Mesothelial cell of epicardium (in vitro differentiated cells): Measurements from ENCODE around the gene DIS3L. TPM values are rescaled to one million over a fixed set of nuclear protein-coding genes. Genes with fewer than 3 reads are reported as not detected.
A peak's percentile ranks its signal among the peaks of the same experiment; 100 is the strongest.

Experiments
- DNase-seq, 2 experiments: peaks; one replicate each; pipeline ENCODE4 v3.0.0; 2021; ENCODE audit warnings: low spot score in 2 of 2; ENCODE audit not compliant: unreplicated experiment in 2 of 2
- H3K27ac Mint-ChIP-seq: 2 replicates; pipeline ENCODE4 v1.8.0; 2021; ENCODE audit warnings: mixed read lengths
- H3K27me3 Mint-ChIP-seq: 2 replicates; pipeline ENCODE4 v1.8.0; 2021; ENCODE audit warnings: low read depth, mixed read lengths
- H3K36me3 Mint-ChIP-seq: 2 replicates; pipeline ENCODE4 v1.8.0; 2021; ENCODE audit warnings: mixed read lengths
- H3K4me1 Mint-ChIP-seq: 2 replicates; pipeline ENCODE4 v1.8.0; 2021; ENCODE audit warnings: mixed read lengths
- H3K4me3 Mint-ChIP-seq: 2 replicates; pipeline ENCODE4 v1.8.0; 2021; ENCODE audit warnings: mild to moderate bottlenecking, moderate library complexity, mixed read lengths
- H3K9me3 Mint-ChIP-seq: 2 replicates; pipeline ENCODE4 v1.8.0; 2021; ENCODE audit warnings: mixed read lengths
- total RNA-seq: library from RNA; stranded (reverse); gene quantifications from 3 replicates; pipeline ENCODE4 v1.2.1, GENCODE V29; 2021
- TF ChIP-seq, protein P1 (sequence below): fragments of 200-600 bp; sonication (generic); IDR thresholded peaks from one replicate; pipeline ENCODE4 v1.5.0; 2021; ENCODE audit warnings: antibody characterized with exemption; ENCODE audit not compliant: unreplicated experiment

Gene DIS3L
- total RNA-seq, 1 donor from 2014 or later, result 34.7 TPM

DNA sequence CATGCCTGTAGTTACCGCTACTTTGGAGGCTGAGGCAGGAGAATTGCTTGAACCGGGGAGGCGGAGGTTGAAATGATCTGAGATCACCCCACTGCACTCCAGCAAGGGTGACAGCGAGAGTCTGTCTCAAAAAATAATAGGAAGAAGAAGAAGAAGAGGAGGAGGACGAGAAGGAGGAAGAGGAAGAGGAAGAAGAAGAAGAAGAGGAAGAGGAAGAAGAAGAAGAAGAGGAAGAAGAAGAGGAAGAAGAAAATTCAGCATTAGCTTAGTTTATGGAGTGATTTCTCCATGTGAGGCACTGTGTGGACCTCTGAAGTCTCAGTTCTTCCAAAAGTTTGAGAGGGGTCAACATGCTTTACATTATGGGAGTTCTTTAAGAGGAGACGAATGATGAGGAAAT lies 22.4 kb upstream of the DIS3L start:
- TF ChIP-seq, protein P1, sequence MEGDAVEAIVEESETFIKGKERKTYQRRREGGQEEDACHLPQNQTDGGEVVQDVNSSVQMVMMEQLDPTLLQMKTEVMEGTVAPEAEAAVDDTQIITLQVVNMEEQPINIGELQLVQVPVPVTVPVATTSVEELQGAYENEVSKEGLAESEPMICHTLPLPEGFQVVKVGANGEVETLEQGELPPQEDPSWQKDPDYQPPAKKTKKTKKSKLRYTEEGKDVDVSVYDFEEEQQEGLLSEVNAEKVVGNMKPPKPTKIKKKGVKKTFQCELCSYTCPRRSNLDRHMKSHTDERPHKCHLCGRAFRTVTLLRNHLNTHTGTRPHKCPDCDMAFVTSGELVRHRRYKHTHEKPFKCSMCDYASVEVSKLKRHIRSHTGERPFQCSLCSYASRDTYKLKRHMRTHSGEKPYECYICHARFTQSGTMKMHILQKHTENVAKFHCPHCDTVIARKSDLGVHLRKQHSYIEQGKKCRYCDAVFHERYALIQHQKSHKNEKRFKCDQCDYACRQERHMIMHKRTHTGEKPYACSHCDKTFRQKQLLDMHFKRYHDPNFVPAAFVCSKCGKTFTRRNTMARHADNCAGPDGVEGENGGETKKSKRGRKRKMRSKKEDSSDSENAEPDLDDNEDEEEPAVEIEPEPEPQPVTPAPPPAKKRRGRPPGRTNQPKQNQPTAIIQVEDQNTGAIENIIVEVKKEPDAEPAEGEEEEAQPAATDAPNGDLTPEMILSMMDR, result no peak
- Mint-ChIP-seq H3K27ac (no peak overlapping the region), H3K36me3 (no peaks in the 10 kb centered on the region), H3K4me3 (no peak overlapping the region), H3K4me1 (peaks cover 6% of the 10 kb centered on the region), H3K27me3 (peaks cover 10% of the 10 kb centered on the region), H3K9me3 (peaks cover 6% of the 10 kb centered on the region)
- no peak for DNase-seq

DNA sequence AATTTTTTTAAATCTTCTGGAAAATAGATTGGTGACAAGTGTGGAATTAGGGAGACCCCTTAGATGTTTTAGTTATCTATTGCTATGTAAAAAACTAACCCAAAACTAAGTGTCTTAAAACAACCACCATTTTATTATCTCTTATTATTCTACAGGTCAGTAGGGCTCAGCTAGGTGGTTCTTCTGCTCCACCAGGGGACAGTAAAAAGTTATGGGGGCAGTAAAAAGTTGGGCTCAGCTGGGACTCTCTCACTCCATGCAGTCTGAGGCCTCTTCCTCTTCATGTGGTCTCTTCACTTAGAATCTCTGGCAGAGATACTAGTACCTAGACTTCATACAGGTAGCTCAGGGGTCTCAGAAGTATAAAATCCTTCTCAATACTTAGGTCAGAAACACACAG lies 18.0 kb upstream of the DIS3L start:
- H3K9me3 Mint-ChIP-seq, result peaks cover 6% of the 10 kb centered on the region
- DNase-seq, result no peak
- H3K27ac Mint-ChIP-seq, result no peak overlapping the region
- TF ChIP-seq, protein P1, result no peak
- peaks cover 19% of the 10 kb centered on the region for H3K27me3 Mint-ChIP-seq
- H3K4me3 Mint-ChIP-seq, result no peak overlapping the region
- no peaks in the 10 kb centered on the region for H3K4me1 Mint-ChIP-seq
- no peaks in the 10 kb centered on the region for H3K36me3 Mint-ChIP-seq

DNA sequence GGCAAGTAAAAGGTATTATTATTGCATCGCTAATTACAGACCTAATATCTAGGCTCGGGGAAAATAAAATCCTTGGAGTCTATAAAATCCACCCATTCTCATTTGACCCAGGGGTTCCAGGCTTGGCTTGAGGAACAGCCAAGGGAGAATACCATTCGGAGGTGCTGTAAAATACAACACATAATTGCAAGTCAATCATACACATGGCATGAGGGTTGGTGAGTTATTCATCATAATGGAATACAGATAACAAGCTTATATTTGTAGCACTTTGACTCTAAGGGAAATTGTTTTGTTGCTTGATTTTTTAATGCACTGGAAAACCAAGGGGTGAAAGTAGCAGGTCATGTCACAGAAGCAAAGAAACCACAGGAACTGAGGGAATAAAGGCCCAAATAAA lies 16.8 kb upstream of the DIS3L start:
- Mint-ChIP-seq H3K27me3 (peaks cover 26% of the 10 kb centered on the region), H3K4me3 (no peak overlapping the region), H3K36me3 (no peaks in the 10 kb centered on the region), H3K9me3 (peaks cover 6% of the 10 kb centered on the region), H3K27ac (no peak overlapping the region), H3K4me1 (no peaks in the 10 kb centered on the region)
- no peak for DNase-seq
- TF ChIP-seq, protein P1, result no peak

DNA sequence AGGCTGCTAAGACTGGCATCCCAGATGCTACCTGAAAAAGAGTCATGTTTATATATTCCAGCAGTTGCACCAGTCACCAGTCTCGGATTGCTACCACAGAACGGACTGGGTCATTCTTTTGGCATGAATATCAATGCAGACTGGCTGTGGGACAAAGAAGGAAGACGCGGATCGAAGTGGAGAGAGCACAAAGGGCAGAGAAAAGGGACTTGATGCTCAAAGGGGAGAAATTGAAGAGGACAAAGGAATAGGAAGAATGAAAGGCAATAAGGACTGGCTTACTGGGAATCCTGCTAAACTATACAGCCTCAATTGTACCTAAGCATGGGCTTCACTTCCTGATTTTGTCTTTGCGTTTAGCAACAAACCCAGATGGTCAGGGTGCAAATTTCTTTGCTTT lies 15.3 kb upstream of the DIS3L start:
- Mint-ChIP-seq H3K4me3 (no peak overlapping the region), H3K27me3 (peaks cover 26% of the 10 kb centered on the region), H3K27ac (no peak overlapping the region), H3K36me3 (no peaks in the 10 kb centered on the region), H3K4me1 (no peaks in the 10 kb centered on the region), H3K9me3 (peaks cover 6% of the 10 kb centered on the region)
- DNase-seq, result no peak
- TF ChIP-seq, protein P1, result no peak

DNA sequence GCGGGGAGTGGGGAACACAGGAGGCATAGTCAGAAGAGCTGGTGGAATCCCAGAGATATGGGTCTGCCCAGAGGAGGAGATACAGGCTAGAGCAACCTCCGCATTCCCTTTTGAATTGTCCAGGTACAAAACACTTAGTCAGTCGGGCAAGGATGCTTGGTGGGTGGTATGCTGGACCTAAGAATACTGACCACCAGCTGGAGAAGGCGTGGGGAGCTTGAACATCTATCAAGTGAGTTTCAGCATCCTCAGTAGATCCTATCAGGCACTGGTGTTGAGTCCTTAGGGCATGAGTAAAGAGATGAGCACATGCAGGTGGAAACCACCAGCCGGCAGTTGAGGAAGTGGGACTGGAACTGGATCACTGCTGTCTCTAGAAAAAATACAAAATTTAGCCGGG lies 14.7 kb upstream of the DIS3L start:
- Mint-ChIP-seq H3K9me3 (peaks cover 6% of the 10 kb centered on the region), H3K27me3 (peaks cover 26% of the 10 kb centered on the region), H3K4me3 (no peak overlapping the region), H3K36me3 (no peaks in the 10 kb centered on the region), H3K27ac (no peak overlapping the region), H3K4me1 (no peaks in the 10 kb centered on the region)
- DNase-seq, result no peak
- TF ChIP-seq, protein P1, result no peak

DNA sequence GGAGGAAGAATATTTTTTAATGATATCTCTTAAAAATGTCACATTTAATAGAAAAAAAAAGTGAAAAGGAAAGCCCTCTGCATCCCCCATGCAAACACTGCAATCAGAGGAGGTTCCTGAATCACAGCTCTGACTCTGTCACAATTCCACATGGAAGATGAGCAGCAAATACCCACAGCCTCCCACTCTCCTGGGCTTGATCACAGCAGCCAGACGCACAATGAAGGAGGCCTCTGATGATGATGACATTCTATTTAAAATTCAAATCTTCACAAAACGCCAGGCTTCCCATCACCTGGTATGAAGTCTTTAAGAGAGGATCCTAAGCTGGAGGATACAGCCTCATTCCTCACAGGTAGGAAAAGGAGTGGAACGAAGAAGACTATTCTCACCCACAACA lies 9.1 kb upstream of the DIS3L start:
- no peaks in the 10 kb centered on the region for H3K9me3 Mint-ChIP-seq
- peaks cover 9% of the 10 kb centered on the region for H3K4me1 Mint-ChIP-seq
- TF ChIP-seq, protein P1, result no peak
- H3K36me3 Mint-ChIP-seq, result no peaks in the 10 kb centered on the region
- H3K27me3 Mint-ChIP-seq, result peaks cover 15% of the 10 kb centered on the region
- no peak for DNase-seq
- no peak overlapping the region for H3K4me3 Mint-ChIP-seq
- peak overlapping the region; percentile 25 for H3K27ac Mint-ChIP-seq
